Gastrocnemius medialis (tissue), 4 donors: ENCODE data around the gene ZNF451. TPM values are rescaled to one million over a fixed set of nuclear protein-coding genes. Genes with fewer than 3 reads are reported as not detected.

ENCODE experiments used
- ATAC-seq, 2 donors: fragments of 150-250 bp; one replicate each; pipeline ENCODE4 v1.9.1; 2016
- DNase-seq, 2 donors: peaks; one replicate each; pipeline ENCODE4 v3.0.0-alpha.2; 2019
- H3K27ac ChIP-seq, 4 donors: fragments of 200-600 bp; sonication (generic); 1 replicate in 1 of 4; 2 replicates in 3 of 4; pipeline ENCODE4 v1.5.1; 2016 to 2018; ENCODE audit warnings: mild to moderate bottlenecking in 2 of 4, moderate library complexity in 1 of 4
- H3K27me3 ChIP-seq, 3 donors: fragments of 200-600 bp; sonication (generic) in 2 of 3; 1 replicate in 1 of 3; 2 replicates in 2 of 3; pipeline versions ENCODE4 v1.5.1 to v1.6.0; 2016 to 2019; ENCODE audit warnings: mild to moderate bottlenecking in 1 of 3, moderate library complexity in 1 of 3
- H3K36me3 ChIP-seq, 2 donors: fragments of 200-600 bp; sonication (generic) in 1 of 2; one replicate each; pipeline ENCODE4 v1.5.1; 2017 to 2018
- H3K4me1 ChIP-seq, 2 donors: fragments of 200-600 bp; sonication (generic) in 1 of 2; one replicate each; pipeline ENCODE4 v1.5.1; 2016 to 2017; ENCODE audit warnings: mild to moderate bottlenecking in 2 of 2
- H3K4me3 ChIP-seq, 4 donors: fragments of 200-600 bp; sonication (generic) in 3 of 4; 1 replicate in 1 of 4; 2 replicates in 3 of 4; pipeline ENCODE4 v1.5.1; 2016 to 2019; ENCODE audit warnings: mild to moderate bottlenecking in 2 of 4
- H3K9me3 ChIP-seq, 3 donors: fragments of 200-600 bp; sonication (generic) in 2 of 3; 1 replicate in 1 of 3; 2 replicates in 2 of 3; pipeline ENCODE4 v1.5.1; 2016 to 2019
- CTCF ChIP-seq, 5 experiments: fragments of 450-650 bp in 3 of 5; fragments of 200-600 bp in 2 of 5; sonication (generic) in 2 of 5; IDR thresholded peaks in 4 of 5; conservative IDR thresholded peaks in 1 of 5; 1 replicate in 4 of 5; 2 replicates in 1 of 5; pipeline ENCODE4 v1.5.1; 2016 to 2019; ENCODE audit warnings: antibody characterized with exemption in 5 of 5, mild to moderate bottlenecking in 3 of 5, moderate library complexity in 3 of 5
- POLR2A ChIP-seq, 2 donors: fragments of 450-650 bp; IDR thresholded peaks; one replicate each; pipeline ENCODE4 v1.6.1; 2017; ENCODE audit warnings: antibody characterized with exemption in 2 of 2, mild to moderate bottlenecking in 2 of 2, moderate library complexity in 2 of 2
- in situ Hi-C, 4 donors: fragments of 200-750 bp; cut with MboI; loops; one replicate each; pipeline versions ENCODE4 v1.15.0 to v1.8.0; 2017; ENCODE audit warnings: low sequenced_read_pairs in 4 of 4
- intact Hi-C: fragments of 100-400 bp; cut with DNase I; formaldehyde crosslinking; loops from one replicate; pipeline ENCODE4 v1.15.1; 2023; ENCODE audit warnings: low total_unique reads
- total RNA-seq, 4 donors: library from RNA; depleted of rRNA; stranded (reverse); fragments of >200 nt; gene quantifications; one replicate each; pipeline versions ENCODE4 v1.1.0 to v1.2.3, GENCODE V29; 2016

Gene ZNF451
- total RNA-seq, 4 donors from 2014 or later: 27.1 to 36.8 (median 28.0) TPM

- DNase-seq (no peak), ATAC-seq (peak; percentile 27)
- intact Hi-C loops (loop anchor here (2.0 to 10.0 kb wide), 4 partner anchors 81 to 478 kb away; partner anchors contain the start of genes PRIM2 and ZNF451), in situ Hi-C loops (loop anchor here in 1 of 4 donors (5.0 kb wide), 1 partner anchor 144 kb away; the partner anchor contains the start of gene PRIM2)
- no peaks in the 10 kb centered on the region for H3K9me3 ChIP-seq
- H3K27ac ChIP-seq: peak overlapping the region; percentile 90 to 95 (median 92)
- peaks cover 47 to 50% of the 10 kb centered on the region in 2 donors for H3K4me1 ChIP-seq
- peak overlapping the region; percentile 79 to 88 (median 82) for H3K4me3 ChIP-seq
- no peaks in the 10 kb centered on the region for H3K36me3 ChIP-seq
- TF ChIP-seq POLR2A (IDR thresholded peaks at IDR 0.05): no peak
- TF ChIP-seq CTCF (IDR thresholded peaks at IDR 0.05 in 4 of 5, conservative IDR thresholded peaks at IDR 0.05 in 1 of 5): no peak
- H3K27me3 ChIP-seq: no peaks in the 10 kb centered on the region
Observed at GRCh38 chr6:57173056-57173885, 83.3 kb downstream of the ZNF451 start.

- H3K27me3 ChIP-seq: no peaks in the 10 kb centered on the region
- peak in 1 of 2 donors; percentile 22 for ATAC-seq
- in situ Hi-C loops (loop anchor here in 1 of 4 donors (5.0 kb wide), 1 partner anchor 143 kb away; the partner anchor contains the start of gene PRIM2), intact Hi-C loops (loop anchor here (2.0 to 10.0 kb wide), 4 partner anchors 82 to 479 kb away; partner anchors contain the start of genes PRIM2 and ZNF451)
- no peak for DNase-seq
- H3K9me3 ChIP-seq: no peaks in the 10 kb centered on the region
- no peak for TF ChIP-seq POLR2A (IDR thresholded peaks at IDR 0.05)
- peak overlapping the region; percentile 79 to 88 (median 82) for H3K4me3 ChIP-seq
- peaks cover 54 to 57% of the 10 kb centered on the region in 2 donors for H3K4me1 ChIP-seq
- peak overlapping the region; percentile 90 to 95 (median 92) for H3K27ac ChIP-seq
- no peaks in the 10 kb centered on the region for H3K36me3 ChIP-seq
Observed at GRCh38 chr6:57173886-57174510, 84.0 kb downstream of the ZNF451 start.

GRCh38 chr6:57174511-57174907, 84.5 kb downstream of the ZNF451 start:
- Histone ChIP-seq H3K27me3 (no peaks in the 10 kb centered on the region), H3K9me3 (no peaks in the 10 kb centered on the region), H3K4me1 (peaks cover 58 to 59% of the 10 kb centered on the region in 2 donors), H3K4me3 (peak overlapping the region; percentile 79 to 88 (median 82)), H3K27ac (peak overlapping the region; percentile 90 to 95 (median 92)), H3K36me3 (no peaks in the 10 kb centered on the region)
- DNase-seq (no peak), ATAC-seq (no peak)
- intact Hi-C loops (loop anchor here (5.0 to 10.0 kb wide), 3 partner anchors 82 to 480 kb away; partner anchors contain the start of gene ZNF451), in situ Hi-C loops (loop anchor here in 1 of 4 donors (5.0 kb wide), 1 partner anchor 143 kb away; the partner anchor contains the start of gene PRIM2)
- no peak for TF ChIP-seq CTCF (IDR thresholded peaks at IDR 0.05 in 4 of 5, conservative IDR thresholded peaks at IDR 0.05 in 1 of 5)
- no peak for TF ChIP-seq POLR2A (IDR thresholded peaks at IDR 0.05)

- Histone ChIP-seq H3K4me1 (peaks cover 70 to 78% of the 10 kb centered on the region in 2 donors), H3K27ac (peak overlapping the region; percentile 65 to 95 (median 86)), H3K4me3 (peak overlapping the region; percentile 33 to 43 (median 34)), H3K36me3 (peaks cover 0 to 1% of the 10 kb centered on the region in 2 donors), H3K27me3 (no peaks in the 10 kb centered on the region), H3K9me3 (no peaks in the 10 kb centered on the region)
- ATAC-seq: peak; percentile 64 to 68
- in situ Hi-C loops: loop anchor here in 2 of 4 donors (25.0 kb wide), 2 partner anchors 135 to 540 kb away; partner anchors contain the start of genes DST (in 1 of the 2) and PRIM2 (in 1 of the 2)
- TF ChIP-seq CTCF (IDR thresholded peaks at IDR 0.05 in 4 of 5, conservative IDR thresholded peaks at IDR 0.05 in 1 of 5) (no peak), POLR2A (IDR thresholded peaks at IDR 0.05) (no peak)
- intact Hi-C loops: loop anchor here (5.0 to 10.0 kb wide), 2 partner anchors 335 to 483 kb away; no protein-coding TSS in a partner anchor
- peak; percentile 27 to 65 for DNase-seq
Observed at GRCh38 chr6:57177545-57178265, 87.7 kb downstream of the ZNF451 start.
